Prostate gland (tissue), 2 donors: ENCODE measurements around the gene ADGRL4. TPM values are rescaled to one million over a fixed set of nuclear protein-coding genes. Genes with fewer than 3 reads are reported as not detected.

Source experiments
- DNase-seq: peaks from one replicate; pipeline ENCODE4 v3.0.0-alpha.2; 2019; ENCODE audit warnings: low spot score
- H3K27ac ChIP-seq, 2 donors: fragments of 200-600 bp; sonication (generic); 2 replicates each; pipeline ENCODE4 v1.5.1; 2017 to 2019
- H3K27me3 ChIP-seq: fragments of 200-600 bp; sonication (generic); replicated peaks from 2 replicates; pipeline ENCODE4 v1.5.1; 2019; ENCODE audit not compliant: insufficient read depth
- H3K36me3 ChIP-seq, 2 donors: fragments of 200-600 bp; sonication (generic); 1 replicate in 1 of 2; 2 replicates in 1 of 2; pipeline versions ENCODE4 v1.5.1 to v1.8.1; 2017 to 2019
- H3K4me1 ChIP-seq: fragments of 200-600 bp; sonication (generic); replicated peaks from 2 replicates; pipeline ENCODE4 v1.5.1; 2019
- H3K4me3 ChIP-seq, 2 donors: fragments of 200-600 bp; sonication (generic); 2 replicates each; pipeline ENCODE4 v1.5.1; 2017 to 2019
- H3K9me3 ChIP-seq: fragments of 200-600 bp; sonication (generic); 2 replicates; pipeline ENCODE4 v1.5.1; 2017
- CTCF ChIP-seq, 4 experiments: fragments of 200-600 bp in 2 of 4; fragments of 450-650 bp in 2 of 4; sonication (generic) in 2 of 4; IDR thresholded peaks; 1 replicate in 3 of 4; 2 replicates in 1 of 4; pipeline ENCODE4 v1.5.1; 2016 to 2019; ENCODE audit warnings: antibody characterized with exemption in 4 of 4, mild to moderate bottlenecking in 2 of 4, moderate library complexity in 2 of 4
- POLR2A ChIP-seq: fragments of 450-650 bp; IDR thresholded peaks from one replicate; pipeline ENCODE4 v1.6.1; 2016; ENCODE audit warnings: antibody characterized with exemption, mild to moderate bottlenecking
- POLR2AphosphoS5 ChIP-seq: sonication (generic); formaldehyde crosslinking; IDR thresholded peaks from one replicate; pipeline ENCODE4 v1.6.1; 2017; ENCODE audit warnings: antibody characterized with exemption
- WGBS: methylation state at CpG from one replicate; pipeline ENCODE4 v1.1.5; 2018; 5-methylcytosine and 5-hydroxymethylcytosine counted together
- intact Hi-C: fragments of 100-400 bp; cut with DNase I; formaldehyde crosslinking; loops from one replicate; pipeline ENCODE4 v1.14.2; 2022
- total RNA-seq, 2 donors: library from RNA; depleted of rRNA; stranded (reverse); fragments of >200 nt; gene quantifications; one replicate each; pipeline ENCODE4 v1.1.0, GENCODE V29; 2016

The ADGRL4 gene
- total RNA-seq, 2 donors from 2014 or later: 5.8 to 15.2 TPM

DNA sequence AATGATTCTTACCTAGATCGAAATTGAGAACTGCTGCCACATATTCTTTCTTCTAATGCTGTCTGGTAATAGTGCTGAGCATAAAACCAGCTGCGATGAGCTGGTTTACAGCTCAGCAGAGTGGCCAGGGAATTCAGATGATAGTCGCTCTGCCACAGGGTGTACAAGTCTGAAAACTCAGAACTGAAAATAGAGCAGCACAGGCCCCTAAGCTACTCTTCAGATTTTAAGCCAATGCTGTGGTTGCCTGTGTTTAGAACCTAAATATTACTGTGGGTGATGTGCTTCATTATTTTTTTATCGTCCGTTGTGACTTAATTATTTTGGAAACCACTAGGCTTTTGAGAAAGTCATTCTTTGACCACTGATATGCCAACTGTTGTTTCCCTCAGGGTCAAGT lies 152.0 kb downstream of the ADGRL4 start:
- Histone ChIP-seq H3K9me3 (no peaks in the 10 kb centered on the region), H3K4me3 (no peak overlapping the region), H3K27ac (no peak overlapping the region), H3K4me1 (no peaks in the 10 kb centered on the region), H3K36me3 (no peaks in the 10 kb centered on the region), H3K27me3 (no peaks in the 10 kb centered on the region)
- no peak for DNase-seq
- WGBS: 91% methylated on average over 5 of the region's 5 CpGs
- TF ChIP-seq POLR2A: no peak
- TF ChIP-seq POLR2AphosphoS5: no peak
- no peak for TF ChIP-seq CTCF (IDR thresholded peaks at IDR 0.05)
- intact Hi-C loops: no loop called here

- intact Hi-C loops: no loop called here
- no peak overlapping the region for H3K4me3 ChIP-seq
- no peak overlapping the region for H3K27ac ChIP-seq
Measured at GRCh38 chr1:78843546-78843945, 163.0 kb downstream of the ADGRL4 start.

DNA sequence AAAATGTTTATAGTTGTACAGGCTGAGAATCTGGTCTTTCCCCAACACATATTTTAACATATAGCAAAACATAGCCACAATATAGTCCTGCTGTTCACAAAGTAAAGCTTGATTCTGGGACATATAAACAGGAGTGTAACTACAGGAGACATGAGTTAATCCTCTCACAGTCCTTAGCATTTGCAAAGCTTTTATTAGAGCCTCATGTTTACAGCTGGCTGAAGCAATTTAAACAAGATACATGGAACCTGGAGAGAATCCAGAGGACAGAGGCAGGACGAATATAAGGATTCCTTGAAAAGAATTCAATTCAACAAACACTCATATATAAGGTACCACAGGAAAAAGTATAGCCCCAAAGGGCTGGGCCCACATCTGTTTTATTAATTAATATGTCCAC lies 163.4 kb downstream of the ADGRL4 start:
- H3K36me3 ChIP-seq: no peaks in the 10 kb centered on the region
- H3K27me3 ChIP-seq: no peaks in the 10 kb centered on the region
- no peaks in the 10 kb centered on the region for H3K4me1 ChIP-seq
- TF ChIP-seq CTCF (IDR thresholded peaks at IDR 0.05): no peak
- no peak for TF ChIP-seq POLR2AphosphoS5
- TF ChIP-seq POLR2A: no peak
- 38% methylated on average over 1 of the region's 1 CpG for WGBS
- H3K4me3 ChIP-seq: no peak overlapping the region
- H3K9me3 ChIP-seq: no peaks in the 10 kb centered on the region
- intact Hi-C loops: no loop called here
- H3K27ac ChIP-seq: no peak overlapping the region
- no peak for DNase-seq

More at GRCh38 chr1:78843546-78843945, 163.0 kb downstream of the ADGRL4 start:
- DNase-seq: no peak
- Histone ChIP-seq H3K4me1 (no peaks in the 10 kb centered on the region), H3K27me3 (no peaks in the 10 kb centered on the region), H3K9me3 (no peaks in the 10 kb centered on the region), H3K36me3 (no peaks in the 10 kb centered on the region)
- 88% methylated on average over 4 of the region's 4 CpGs for WGBS
- TF ChIP-seq POLR2AphosphoS5 (no peak), CTCF (IDR thresholded peaks at IDR 0.05) (no peak), POLR2A (no peak)

DNA sequence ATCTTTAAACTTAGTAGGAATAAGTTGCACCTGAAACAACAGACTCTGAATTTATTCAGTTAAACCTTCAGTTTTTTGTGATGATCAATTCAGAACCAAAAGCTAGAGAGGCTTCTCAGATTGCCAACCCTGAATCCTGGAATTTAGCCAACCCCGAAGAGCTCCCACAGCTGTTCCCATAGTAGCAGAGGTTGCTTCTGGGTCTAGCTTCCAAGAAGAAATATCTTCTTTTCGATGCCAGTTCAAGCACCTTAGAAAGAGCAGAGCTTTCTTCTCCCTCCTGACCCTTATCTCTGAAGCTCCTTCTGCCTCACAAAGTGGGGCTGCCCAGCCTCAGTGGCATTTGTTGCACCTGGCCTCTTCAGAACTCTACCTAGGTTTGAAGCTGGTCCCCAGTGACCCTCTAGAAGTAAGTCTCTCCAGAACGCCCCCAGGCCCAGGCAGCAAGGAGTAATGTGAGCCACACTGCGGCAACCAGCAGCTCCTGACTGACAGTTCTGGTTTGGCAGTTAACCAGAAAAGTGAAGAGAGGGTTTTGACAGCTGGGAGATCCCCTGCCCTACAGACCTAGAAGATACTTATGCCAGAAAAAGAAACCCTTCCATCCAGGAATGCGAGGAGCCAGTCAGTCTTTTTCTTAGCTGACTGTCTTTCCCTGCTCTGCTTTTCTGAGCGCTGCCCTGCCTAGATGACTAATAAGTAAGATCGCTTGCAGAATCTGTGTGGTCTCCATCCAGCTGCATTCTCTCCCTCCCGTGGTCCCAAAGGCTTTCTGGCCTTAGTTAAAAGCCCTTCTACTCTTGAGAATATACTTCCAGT lies 165.9 kb downstream of the ADGRL4 start:
- WGBS: 26% methylated on average over 8 of the region's 8 CpGs
- Histone ChIP-seq H3K4me1 (no peaks in the 10 kb centered on the region), H3K36me3 (no peaks in the 10 kb centered on the region), H3K4me3 (no peak overlapping the region), H3K9me3 (no peaks in the 10 kb centered on the region), H3K27ac (no peak overlapping the region), H3K27me3 (no peaks in the 10 kb centered on the region)
- DNase-seq: no peak
- intact Hi-C loops: no loop called here
- TF ChIP-seq CTCF (IDR thresholded peaks at IDR 0.05) (no peak), POLR2A (no peak), POLR2AphosphoS5 (no peak)
